Tibial nerve (tissue), 4 donors: ENCODE data around the gene PRODH2. TPM values are rescaled to one million over a fixed set of nuclear protein-coding genes. Genes with fewer than 3 reads are reported as not detected.

Experiments
- DNase-seq, 2 donors: peaks; one replicate each; pipeline ENCODE4 v3.0.0-alpha.2; 2019; ENCODE audit warnings: low spot score in 2 of 2
- H3K27ac ChIP-seq, 4 donors: fragments of 200-600 bp; sonication (generic) in 3 of 4; one replicate each; pipeline ENCODE4 v1.5.1; 2017 to 2019; ENCODE audit warnings: mild to moderate bottlenecking in 1 of 4
- H3K27me3 ChIP-seq, 2 donors: fragments of 200-600 bp; sonication (generic) in 1 of 2; one replicate each; pipeline versions ENCODE4 v1.5.1 to v1.6.0; 2017 to 2019
- H3K36me3 ChIP-seq, 3 donors: fragments of 200-600 bp; sonication (generic); one replicate each; pipeline ENCODE4 v1.5.1; 2018 to 2019
- H3K4me1 ChIP-seq, 4 donors: fragments of 200-600 bp; sonication (generic) in 3 of 4; one replicate each; pipeline ENCODE4 v1.5.1; 2017 to 2019
- H3K4me3 ChIP-seq, 4 donors: fragments of 200-600 bp; sonication (generic) in 3 of 4; one replicate each; pipeline ENCODE4 v1.5.1; 2017 to 2019; ENCODE audit warnings: mild to moderate bottlenecking in 1 of 4, moderate library complexity in 1 of 4
- H3K9me3 ChIP-seq, 4 donors: fragments of 200-600 bp; sonication (generic) in 3 of 4; one replicate each; pipeline ENCODE4 v1.5.1; 2017 to 2019
- CTCF ChIP-seq, 5 experiments: fragments of 200-600 bp in 3 of 5; fragments of 450-650 bp in 2 of 5; sonication (generic) in 3 of 5; IDR thresholded peaks; one replicate each; pipeline ENCODE4 v1.5.1; 2016 to 2019; ENCODE audit warnings: antibody characterized with exemption in 5 of 5, mild to moderate bottlenecking in 3 of 5, moderate library complexity in 2 of 5
- EP300 ChIP-seq, 2 donors: sonication (generic); formaldehyde crosslinking; IDR thresholded peaks; one replicate each; pipeline ENCODE4 v1.6.1; 2017; ENCODE audit warnings: antibody characterized with exemption in 2 of 2, mild to moderate bottlenecking in 1 of 2
- POLR2A ChIP-seq, 2 donors: fragments of 450-650 bp; IDR thresholded peaks; one replicate each; pipeline ENCODE4 v1.6.1; 2017; ENCODE audit warnings: antibody characterized with exemption in 2 of 2, mild to moderate bottlenecking in 2 of 2, moderate library complexity in 2 of 2
- WGBS, 2 donors: methylation state at CpG; one replicate each; pipeline ENCODE4 v1.1.5; 2018; 5-methylcytosine and 5-hydroxymethylcytosine counted together
- total RNA-seq, 4 donors: library from RNA; depleted of rRNA; stranded (reverse); fragments of >200 nt; gene quantifications; one replicate each; pipeline ENCODE4 v1.1.0, GENCODE V29; 2016

PRODH2 gene
- total RNA-seq, 4 donors from 2014 or later = not detected

GRCh38 chr19:35851213-35852028, 38.8 kb upstream of the PRODH2 start:
- Histone ChIP-seq H3K4me3 (no peak overlapping the region), H3K27me3 (peaks cover 0 to 94% of the 10 kb centered on the region in 2 donors), H3K4me1 (peaks cover 0 to 6% (median 3%) of the 10 kb centered on the region in 4 donors), H3K9me3 (no peaks in the 10 kb centered on the region), H3K27ac (no peak overlapping the region), H3K36me3 (no peaks in the 10 kb centered on the region)
- WGBS, 2 donors = 46 to 52% methylated on average over 24 to 26 of the region's 32 CpGs
- no peak for TF ChIP-seq POLR2A (IDR thresholded peaks at IDR 0.05)
- TF ChIP-seq EP300 (IDR thresholded peaks at IDR 0.05) = no peak
- no peak for TF ChIP-seq CTCF (IDR thresholded peaks at IDR 0.05)
- DNase-seq = no peak

DNA sequence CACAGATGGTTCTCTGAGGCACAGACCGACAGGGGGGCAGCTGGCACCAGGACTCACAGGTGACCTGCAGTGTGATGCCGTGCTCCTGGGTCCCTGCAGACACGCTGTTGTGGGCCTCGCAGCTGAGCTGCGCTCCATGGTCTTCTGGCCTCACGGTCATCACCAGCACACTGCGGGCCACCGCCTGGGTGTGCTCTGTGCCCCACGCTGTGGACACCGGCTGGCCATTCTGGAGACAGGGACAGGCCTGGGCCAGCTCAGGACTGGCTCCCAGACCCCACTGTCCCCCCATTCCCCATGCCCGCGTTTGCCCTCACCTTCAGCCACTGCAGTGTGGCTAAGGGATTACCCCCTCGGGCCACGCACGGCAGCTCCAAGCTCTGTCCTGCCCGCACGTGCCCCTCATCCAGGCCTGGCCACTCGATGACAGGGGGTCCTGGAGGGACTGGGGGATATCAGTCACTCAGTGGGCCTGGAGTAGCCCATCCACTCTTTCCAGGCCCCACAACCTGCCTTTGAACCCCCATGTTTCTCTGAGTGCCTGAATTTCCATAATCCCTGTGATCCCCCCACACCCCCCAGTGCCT, 36.4 kb upstream of the PRODH2 start:
- no peak for TF ChIP-seq POLR2A (IDR thresholded peaks at IDR 0.05)
- no peak overlapping the region for H3K27ac ChIP-seq
- no peak overlapping the region for H3K4me3 ChIP-seq
- no peak for DNase-seq
- H3K27me3 ChIP-seq = peaks cover 2 to 94% of the 10 kb centered on the region in 2 donors
- no peaks in the 10 kb centered on the region for H3K36me3 ChIP-seq
- H3K4me1 ChIP-seq = peaks cover 0 to 19% (median 9%) of the 10 kb centered on the region in 4 donors
- no peaks in the 10 kb centered on the region for H3K9me3 ChIP-seq
- 79 to 89% methylated on average over 15 to 16 of the region's 18 CpGs for WGBS, 2 donors

- WGBS, 2 donors = 70 to 77% methylated on average over 8 of the region's 8 CpGs
- Histone ChIP-seq H3K27me3 (peaks cover 2 to 94% of the 10 kb centered on the region in 2 donors), H3K4me3 (no peak overlapping the region), H3K9me3 (no peaks in the 10 kb centered on the region), H3K4me1 (peaks cover 0 to 22% (median 9%) of the 10 kb centered on the region in 4 donors), H3K27ac (no peak overlapping the region), H3K36me3 (no peaks in the 10 kb centered on the region)
- no peak for TF ChIP-seq EP300 (IDR thresholded peaks at IDR 0.05)
- TF ChIP-seq POLR2A (IDR thresholded peaks at IDR 0.05) = no peak
- TF ChIP-seq CTCF (IDR thresholded peaks at IDR 0.05) = no peak
- DNase-seq = no peak
Measured at GRCh38 chr19:35848486-35848885, 35.8 kb upstream of the PRODH2 start.

DNA sequence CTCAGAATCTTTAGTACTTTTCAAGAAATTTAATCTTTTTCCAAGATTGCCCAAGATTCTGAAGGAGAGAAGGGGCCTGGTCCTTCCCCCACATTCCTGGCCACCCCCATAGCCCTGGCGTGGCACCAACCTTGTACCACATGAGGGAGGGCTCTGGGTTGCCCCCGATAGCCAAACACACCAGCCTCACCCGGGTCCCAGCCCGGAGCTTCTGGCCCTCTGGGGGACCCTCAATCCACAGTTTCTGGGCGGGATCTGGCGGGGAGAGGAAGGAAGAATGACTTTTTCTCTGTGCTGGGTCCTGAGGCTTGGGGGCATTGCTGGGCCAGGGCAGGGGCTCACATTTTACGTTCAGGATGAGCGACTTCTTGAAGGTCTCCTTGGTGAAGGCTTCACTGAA, 35.3 kb upstream of the PRODH2 start:
- 68 to 74% methylated on average over 8 of the region's 8 CpGs for WGBS, 2 donors

DNA sequence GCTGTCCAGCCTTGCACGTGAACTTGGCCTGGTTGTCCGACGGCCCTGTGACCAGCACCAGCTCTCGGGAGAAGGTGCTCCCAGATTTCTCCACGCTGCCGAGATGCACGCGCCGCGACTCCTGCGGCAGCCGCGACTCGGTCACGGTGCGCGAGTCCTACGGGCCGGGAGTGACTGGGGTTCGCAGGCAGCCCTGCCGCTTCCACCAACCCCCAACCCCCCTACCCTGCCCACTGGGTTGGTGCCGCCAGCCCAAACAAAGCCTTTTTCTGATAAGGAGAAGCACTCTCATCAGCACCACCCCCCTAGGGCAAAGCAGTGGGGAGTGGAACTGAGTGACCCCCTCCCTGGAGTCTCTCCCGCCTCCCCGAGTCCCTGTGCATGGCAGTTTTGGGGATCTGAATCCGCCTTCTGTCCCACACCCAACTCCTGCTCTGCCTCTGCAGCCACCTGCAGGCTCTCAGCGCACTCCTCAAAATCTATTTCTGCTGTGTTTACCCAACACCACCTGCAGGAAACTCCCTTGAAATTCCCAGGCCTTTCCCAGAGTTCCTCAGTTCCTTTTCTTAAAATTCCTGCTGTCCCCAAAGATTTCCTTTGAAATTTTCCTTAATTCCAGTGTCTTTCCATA, 33.5 kb upstream of the PRODH2 start:
- H3K4me3 ChIP-seq = no peak overlapping the region
- H3K27me3 ChIP-seq = peaks cover 2 to 80% of the 10 kb centered on the region in 2 donors

More for the DNA sequence above, 35.3 kb upstream of the PRODH2 start:
- Histone ChIP-seq H3K4me3 (no peak overlapping the region), H3K27me3 (peaks cover 2 to 95% of the 10 kb centered on the region in 2 donors), H3K4me1 (peaks cover 0 to 22% (median 9%) of the 10 kb centered on the region in 4 donors), H3K9me3 (no peaks in the 10 kb centered on the region), H3K36me3 (no peaks in the 10 kb centered on the region), H3K27ac (no peak overlapping the region)
- DNase-seq = no peak
- TF ChIP-seq EP300 (IDR thresholded peaks at IDR 0.05) = no peak
- TF ChIP-seq CTCF (IDR thresholded peaks at IDR 0.05) = no peak
- no peak for TF ChIP-seq POLR2A (IDR thresholded peaks at IDR 0.05)

More for the DNA sequence above, 33.5 kb upstream of the PRODH2 start:
- Histone ChIP-seq H3K9me3 (peaks cover 0 to 13% (median 0%) of the 10 kb centered on the region in 4 donors), H3K4me1 (peaks cover 0 to 22% (median 9%) of the 10 kb centered on the region in 4 donors), H3K36me3 (no peaks in the 10 kb centered on the region), H3K27ac (no peak overlapping the region)
- no peak for DNase-seq
- WGBS, 2 donors = 8 to 9% methylated on average over 11 to 22 of the region's 26 CpGs
- TF ChIP-seq EP300 (IDR thresholded peaks at IDR 0.05) = no peak
- no peak for TF ChIP-seq CTCF (IDR thresholded peaks at IDR 0.05)
- no peak for TF ChIP-seq POLR2A (IDR thresholded peaks at IDR 0.05)
